Measurements from ENCODE around the gene ARHGAP45. TPM values are rescaled to one million over a fixed set of nuclear protein-coding genes. Genes with fewer than 3 reads are reported as not detected.

The ARHGAP45 gene
- total RNA-seq, 1 donor from 2014 or later: 10.7 TPM

- no peak for DNase-seq
Observed at GRCh38 chr19:1072371-1073015, 5.5 kb downstream of the ARHGAP45 start.

- DNase-seq: no peak
Observed at GRCh38 chr19:1073063-1073955, 6.3 kb downstream of the ARHGAP45 start.

GRCh38 chr19:1073956-1074517 is 7.1 kb downstream of the ARHGAP45 start:
- DNase-seq: no peak

GRCh38 chr19:1074544-1075283 is 7.7 kb downstream of the ARHGAP45 start:
- no peak for DNase-seq

GRCh38 chr19:1076046-1076386 is 9.0 kb downstream of the ARHGAP45 start:
- no peak for DNase-seq

- no peak for DNase-seq
Observed at GRCh38 chr19:1076951-1077350, 10.0 kb downstream of the ARHGAP45 start.

- no peak for DNase-seq
Observed at GRCh38 chr19:1079566-1080111, 12.7 kb downstream of the ARHGAP45 start.

- no peak for DNase-seq
Observed at GRCh38 chr19:1080360-1081161, 13.6 kb downstream of the ARHGAP45 start.

- no peak for DNase-seq
Observed at GRCh38 chr19:1081301-1082164, 14.6 kb downstream of the ARHGAP45 start.

- no peak for DNase-seq
Observed at GRCh38 chr19:1082165-1082927, 15.4 kb downstream of the ARHGAP45 start.

GRCh38 chr19:1082928-1083816 is 16.2 kb downstream of the ARHGAP45 start:
- DNase-seq: no peak

GRCh38 chr19:1084024-1084868 is 17.3 kb downstream of the ARHGAP45 start:
- DNase-seq: no peak

- DNase-seq: no peak
Observed at GRCh38 chr19:1085053-1085658, 18.2 kb downstream of the ARHGAP45 start.

GRCh38 chr19:1085676-1086442 is 18.9 kb downstream of the ARHGAP45 start:
- no peak for DNase-seq

GRCh38 chr19:1086613-1087012 is 19.6 kb downstream of the ARHGAP45 start:
- no peak for DNase-seq

- DNase-seq: peak; percentile 23
Observed at GRCh38 chr19:1087813-1088415, 20.9 kb downstream of the ARHGAP45 start.

Data from skin of body (tissue), 2 donors.